Left renal pelvis (tissue), 4 donors: ENCODE measurements around the gene UBE2G2. TPM values are rescaled to one million over a fixed set of nuclear protein-coding genes. Genes with fewer than 3 reads are reported as not detected.
A peak's percentile ranks its signal among the peaks of the same experiment; 100 is the strongest.

Experiments used
- DNase-seq, 4 donors: peaks; one replicate each; pipeline ENCODE4 v3.0.0-alpha.2; 2013; ENCODE audit warnings: low read depth in 4 of 4, low spot score in 3 of 4
- polyA plus RNA-seq, 4 donors: library from polyadenylated mRNA; unstranded; fragments of 120-200 nt; gene quantifications; one replicate each; pipeline ENCODE4 v1.2.1, GENCODE V29; 2013; ENCODE audit not compliant: insufficient read length in 4 of 4

The UBE2G2 gene
- polyA plus RNA-seq, 4 donors = 58.6 to 134 (median 81.8) TPM

GRCh38 chr21:44732956-44733355 is 68.7 kb downstream of the UBE2G2 start:
- no peak for DNase-seq

- DNase-seq = no peak
These were observed 69.4 kb downstream of the UBE2G2 start for GRCh38 chr21:44732263-44732662.

- DNase-seq = no peak
These were observed 70.6 kb downstream of the UBE2G2 start for GRCh38 chr21:44730951-44731579.

DNA sequence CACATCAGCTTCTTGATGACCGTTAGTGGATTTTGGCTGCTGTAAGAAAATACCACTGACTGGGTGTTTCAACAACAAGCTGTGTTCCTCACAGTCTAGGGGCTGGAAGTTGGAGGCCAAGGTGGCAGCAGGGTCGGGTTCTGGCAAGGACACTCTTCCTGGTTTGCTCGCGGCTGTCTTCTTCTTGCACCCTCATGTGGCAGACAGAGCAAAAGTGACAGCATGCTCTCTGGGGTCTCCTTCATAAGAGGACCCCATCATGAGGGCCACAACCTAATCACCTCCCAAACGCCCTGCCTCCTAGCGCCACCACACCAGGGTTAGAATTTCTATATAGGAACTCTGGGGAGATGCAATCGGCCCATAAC is 71.6 kb downstream of the UBE2G2 start:
- DNase-seq = no peak

DNA sequence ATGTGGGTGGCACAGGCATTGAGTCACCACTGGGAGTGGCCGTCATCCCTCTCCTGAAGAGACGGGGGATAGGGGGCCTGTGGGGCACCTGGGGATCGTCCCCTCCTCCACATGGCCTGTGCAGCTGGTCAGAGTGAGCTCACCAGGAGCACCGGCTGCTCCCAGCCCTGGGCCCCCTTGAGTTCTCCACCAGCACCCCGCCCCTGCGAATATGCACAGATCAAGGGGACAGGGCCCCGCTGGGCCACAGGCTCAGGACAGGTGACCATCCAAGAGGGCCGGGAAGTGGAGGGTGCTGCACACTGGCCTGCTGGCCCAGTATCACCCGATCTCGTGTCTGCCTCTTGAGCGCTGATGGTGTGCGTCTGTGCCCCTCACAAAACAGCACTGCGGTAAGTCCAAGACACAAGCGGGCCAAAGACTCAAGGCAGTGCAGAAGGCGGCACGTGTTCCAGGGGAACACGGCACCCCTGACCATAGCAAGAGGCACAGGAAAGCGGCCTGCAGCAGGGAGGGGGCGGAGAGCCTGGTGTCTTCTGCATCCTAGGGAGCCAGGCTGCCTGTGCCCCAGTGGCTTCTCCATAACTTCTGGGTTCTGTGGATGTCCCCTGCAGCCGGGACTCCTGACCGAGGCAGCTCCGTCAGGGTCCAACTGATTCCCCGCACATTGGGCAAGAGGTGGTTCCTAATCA is 72.1 kb downstream of the UBE2G2 start:
- no peak for DNase-seq

DNA sequence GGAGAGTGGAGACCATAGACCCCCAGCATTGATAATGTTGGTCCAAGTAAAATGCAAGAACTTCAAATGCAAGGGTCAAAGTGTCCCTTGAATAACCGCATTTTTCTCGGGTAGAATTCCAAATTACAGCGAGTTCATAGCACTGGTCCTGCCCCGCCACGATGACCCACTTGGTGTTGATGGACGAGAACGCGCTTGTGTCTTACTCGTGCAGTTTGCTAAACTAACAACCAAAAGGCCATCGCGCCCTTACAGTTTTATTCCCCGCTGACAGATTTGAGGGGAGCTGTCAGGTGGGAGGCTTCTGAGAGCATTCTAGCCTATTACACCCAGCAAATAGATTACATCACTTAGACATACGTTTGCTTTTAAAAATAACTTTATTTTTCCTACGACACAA is 72.9 kb downstream of the UBE2G2 start:
- DNase-seq = no peak

GRCh38 chr21:44727757-44728156 is 73.9 kb downstream of the UBE2G2 start:
- no peak for DNase-seq

- DNase-seq = no peak
These were observed 74.3 kb downstream of the UBE2G2 start for GRCh38 chr21:44727321-44727720.

DNA sequence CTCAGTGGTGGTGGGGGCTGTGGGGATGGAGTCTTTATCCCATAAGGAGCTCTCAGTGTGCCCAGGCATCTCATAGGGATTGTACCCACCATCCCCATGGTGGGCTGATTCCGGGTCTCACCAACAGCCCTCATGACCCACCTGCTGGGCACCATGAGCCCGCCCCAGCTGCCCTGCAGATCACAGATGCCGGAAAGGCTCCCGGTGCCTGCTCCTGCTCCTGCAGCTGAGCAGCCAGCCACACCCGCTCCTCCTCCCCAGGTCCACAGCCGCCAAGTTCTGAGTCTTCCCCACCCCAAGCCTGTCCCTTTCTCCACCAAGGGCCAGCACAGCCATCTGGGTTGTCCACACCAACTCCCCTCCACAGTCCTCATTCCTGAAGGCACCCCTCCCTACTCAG is 74.8 kb downstream of the UBE2G2 start:
- DNase-seq = no peak

GRCh38 chr21:44724926-44725325 is 76.7 kb downstream of the UBE2G2 start:
- DNase-seq = no peak

GRCh38 chr21:44724196-44724595 is 77.4 kb downstream of the UBE2G2 start:
- DNase-seq = no peak

- DNase-seq = peak; percentile 46 to 63 (median 50)
These were observed 78.2 kb downstream of the UBE2G2 start for GRCh38 chr21:44723177-44724131.

GRCh38 chr21:44722731-44723130 is 78.9 kb downstream of the UBE2G2 start:
- peak in 1 of 4 donors; percentile 22 for DNase-seq

- no peak for DNase-seq
These were observed 81.5 kb downstream of the UBE2G2 start for GRCh38 chr21:44720170-44720569.

Other genes with a start within 250 kb of the UBE2G2 start
- gene KRTAP10-3, start 243.0 kb downstream of the UBE2G2 start, polyA plus RNA-seq = not detected
- not detected for gene KRTAP10-4, start 228.1 kb downstream of the UBE2G2 start, polyA plus RNA-seq
- not detected for gene KRTAP10-5, start 221.2 kb downstream of the UBE2G2 start, polyA plus RNA-seq
- gene KRTAP10-6, start 209.3 kb downstream of the UBE2G2 start, polyA plus RNA-seq = not detected
- gene KRTAP10-7, start 201.2 kb downstream of the UBE2G2 start, polyA plus RNA-seq = not detected
- gene KRTAP10-8, start 189.7 kb downstream of the UBE2G2 start, polyA plus RNA-seq = not detected
- gene KRTAP10-9, start 174.7 kb downstream of the UBE2G2 start, polyA plus RNA-seq = not detected
- gene KRTAP10-10, start 164.5 kb downstream of the UBE2G2 start, polyA plus RNA-seq = not detected
- not detected for gene KRTAP10-11, start 155.4 kb downstream of the UBE2G2 start, polyA plus RNA-seq
- not detected for gene KRTAP12-4, start 147.2 kb downstream of the UBE2G2 start, polyA plus RNA-seq
- gene KRTAP12-3, start 143.9 kb downstream of the UBE2G2 start, polyA plus RNA-seq = not detected
- not detected for gene KRTAP12-2, start 134.9 kb downstream of the UBE2G2 start, polyA plus RNA-seq
- not detected for gene KRTAP12-1, start 119.7 kb downstream of the UBE2G2 start, polyA plus RNA-seq
- gene KRTAP10-12, start 104.6 kb downstream of the UBE2G2 start, polyA plus RNA-seq = not detected
- gene TSPEAR, start 90.2 kb downstream of the UBE2G2 start, polyA plus RNA-seq = 1 to 10 TPM in 2 of 4 donors, under 1 TPM in 2; 0.08 to 1.1 (median 0.74) TPM
- 100 to 1,000 TPM; 105 to 126 (median 111) TPM for gene SUMO3, start 16.2 kb upstream of the UBE2G2 start, polyA plus RNA-seq
- gene PTTG1IP, start 71.9 kb upstream of the UBE2G2 start, polyA plus RNA-seq = 100 to 1,000 TPM; 187 to 301 (median 285) TPM
- 10 to 100 TPM in 3 of 4 donors, 1 to 10 TPM in 1; 7.3 to 18.8 (median 13.6) TPM for gene ITGB2, start 119.1 kb upstream of the UBE2G2 start, polyA plus RNA-seq
- gene SLX9, start 138.2 kb upstream of the UBE2G2 start, polyA plus RNA-seq = 10 to 100 TPM; 10.3 to 27.6 (median 12.4) TPM